ENCODE data around the gene MUC16. TPM values are rescaled to one million over a fixed set of nuclear protein-coding genes. Genes with fewer than 3 reads are reported as not detected.

The MUC16 gene
- total RNA-seq, 1 donor from 2014 or later, result not detected

GRCh38 chr19:8973501-8974091 lies 36.6 kb downstream of the MUC16 start:
- Mint-ChIP-seq H3K36me3 (ENCODE audit: low read depth) (no peaks in the 10 kb centered on the region), H3K27me3 (ENCODE audit: insufficient read depth) (no peaks in the 10 kb centered on the region), H3K27ac (no peak overlapping the region), H3K9me3 (peaks cover 15% of the 10 kb centered on the region), H3K4me1 (ENCODE audit: low read depth) (no peaks in the 10 kb centered on the region), H3K4me3 (no peak overlapping the region)
- DNase-seq (ENCODE audit: low spot score), result no peak
- intact Hi-C loops (cut with micrococcal nuclease), result no loop called here

GRCh38 chr19:8965887-8966286 lies 44.3 kb downstream of the MUC16 start:
- intact Hi-C loops (cut with micrococcal nuclease), result no loop called here
- no peaks in the 10 kb centered on the region for H3K27me3 Mint-ChIP-seq (ENCODE audit: insufficient read depth)
- no peak overlapping the region for H3K27ac Mint-ChIP-seq
- DNase-seq (ENCODE audit: low spot score), result no peak
- no peaks in the 10 kb centered on the region for H3K4me1 Mint-ChIP-seq (ENCODE audit: low read depth)
- H3K4me3 Mint-ChIP-seq, result no peak overlapping the region
- peaks cover 22% of the 10 kb centered on the region for H3K9me3 Mint-ChIP-seq
- no peaks in the 10 kb centered on the region for H3K36me3 Mint-ChIP-seq (ENCODE audit: low read depth)

Other genes starting within 250 kb of the MUC16 start
- gene ZNF558, start 178.1 kb downstream of the MUC16 start, total RNA-seq, result 18.7 and 23.2 TPM in 2 replicates
- not detected in 2 replicates for gene MBD3L1, start 178.0 kb downstream of the MUC16 start, total RNA-seq
- not detected in 2 replicates for gene OR1M1, start 76.7 kb upstream of the MUC16 start, total RNA-seq
- gene OR7G2, start 97.1 kb upstream of the MUC16 start, total RNA-seq, result not detected in 2 replicates
- gene OR7G1, start 105.4 kb upstream of the MUC16 start, total RNA-seq, result not detected in 2 replicates
- not detected in 2 replicates for gene OR7G3, start 116.5 kb upstream of the MUC16 start, total RNA-seq
- 50.7 and 53.3 TPM in 2 replicates for gene ZNF317, start 130.0 kb upstream of the MUC16 start, total RNA-seq
- 0.44 TPM in 2 replicates for gene OR7D2, start 168.6 kb upstream of the MUC16 start, total RNA-seq
- not detected in 2 replicates for gene OR7D4, start 209.2 kb upstream of the MUC16 start, total RNA-seq
- not detected in 2 replicates for gene OR7E24, start 240.5 kb upstream of the MUC16 start, total RNA-seq